GM21367 (cell line): ENCODE measurements around the gene COQ8B.
"Not testable (repeated sequence)": the region's sequence is repeated elsewhere in the genome, so short reads cannot be mapped to it uniquely, and the experiment has no call there.

Experiments used
- ATAC-seq: cut with Tn5 transposase; IDR thresholded peaks from one replicate; pipeline ENCODE4 v1.9.1; 2021; ENCODE audit not compliant: unreplicated experiment

Gene COQ8B

DNA sequence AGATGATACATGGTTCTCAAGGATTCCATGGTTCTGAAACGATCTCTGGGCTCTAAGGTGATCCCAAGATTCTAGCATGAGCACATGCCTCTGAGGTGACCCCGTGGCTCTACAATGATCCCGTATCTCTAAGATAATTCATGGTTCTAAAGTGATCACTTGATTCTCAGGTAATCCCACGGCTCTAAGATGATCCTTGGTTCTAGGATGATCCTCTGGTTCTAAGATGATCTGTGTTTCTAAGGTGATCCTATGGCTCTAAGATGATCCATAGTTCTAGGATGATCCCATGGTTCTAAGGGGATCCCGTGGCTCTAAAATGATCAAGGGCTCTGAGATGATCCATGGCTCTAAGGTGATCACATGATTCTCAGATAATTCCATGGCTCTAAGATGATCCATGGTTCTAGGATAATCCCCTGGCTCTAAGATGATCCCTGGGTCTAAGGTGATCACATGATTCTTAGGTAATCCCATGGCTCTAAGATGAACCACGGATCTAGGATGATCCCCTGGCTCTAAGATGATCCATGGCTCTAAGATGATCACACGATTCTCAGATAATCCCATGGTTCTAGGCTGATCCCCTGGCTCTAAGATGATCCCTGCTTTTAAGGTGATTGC, 47.6 kb downstream of the COQ8B start:
- ATAC-seq: no peak

DNA sequence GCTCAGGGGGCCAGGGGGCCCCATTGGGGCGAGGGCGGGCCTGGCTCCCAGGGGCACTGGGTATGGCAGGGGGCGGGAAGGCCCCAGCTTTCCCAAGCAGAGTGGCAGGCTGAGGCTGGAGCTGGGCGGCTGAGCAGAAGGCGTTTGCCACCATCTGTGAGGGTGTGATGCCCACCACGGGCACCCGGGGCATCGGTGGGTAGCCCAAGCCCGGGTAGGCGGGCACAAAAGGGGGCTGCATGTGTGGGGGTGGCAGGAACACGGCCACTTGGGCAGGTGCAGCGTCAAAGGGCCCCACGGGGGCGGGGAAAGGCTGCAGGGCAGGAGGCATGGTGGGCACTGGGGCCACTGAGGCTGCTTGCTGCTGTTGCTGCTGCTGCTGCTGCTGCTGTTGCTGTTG, 49.1 kb downstream of the COQ8B start:
- no peak for ATAC-seq

DNA sequence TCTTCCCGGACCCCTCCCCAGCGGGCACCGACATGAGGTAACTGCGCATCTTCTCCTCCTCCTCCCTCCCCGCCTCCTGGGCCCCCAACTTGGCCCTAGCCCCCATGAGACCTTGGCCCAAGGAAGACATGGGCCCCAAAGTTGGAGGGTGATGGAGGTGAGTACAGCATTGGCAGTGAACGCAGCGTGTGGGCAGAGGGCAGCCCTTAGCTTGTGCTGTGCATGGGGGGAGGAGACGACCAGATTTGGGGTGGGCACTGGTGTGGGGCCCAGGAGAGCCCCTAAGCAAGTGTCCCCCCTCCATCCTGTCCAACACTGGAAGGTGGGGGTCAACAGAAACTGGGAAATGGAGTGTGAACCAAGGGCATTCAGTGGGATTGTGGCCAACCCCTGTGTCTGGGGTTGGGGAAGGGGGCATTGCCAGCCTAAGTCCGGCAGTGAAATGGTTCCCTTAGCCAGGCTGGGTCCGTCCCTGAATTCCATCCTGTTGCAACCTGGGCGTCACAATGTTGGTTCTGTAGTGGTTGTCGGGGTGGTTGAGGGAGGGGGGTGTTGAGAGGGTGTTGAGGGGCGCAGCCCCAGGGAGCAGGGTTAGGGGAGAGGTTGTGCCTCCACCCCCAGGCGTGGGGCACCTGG, 49.8 kb downstream of the COQ8B start:
- no peak for ATAC-seq

DNA sequence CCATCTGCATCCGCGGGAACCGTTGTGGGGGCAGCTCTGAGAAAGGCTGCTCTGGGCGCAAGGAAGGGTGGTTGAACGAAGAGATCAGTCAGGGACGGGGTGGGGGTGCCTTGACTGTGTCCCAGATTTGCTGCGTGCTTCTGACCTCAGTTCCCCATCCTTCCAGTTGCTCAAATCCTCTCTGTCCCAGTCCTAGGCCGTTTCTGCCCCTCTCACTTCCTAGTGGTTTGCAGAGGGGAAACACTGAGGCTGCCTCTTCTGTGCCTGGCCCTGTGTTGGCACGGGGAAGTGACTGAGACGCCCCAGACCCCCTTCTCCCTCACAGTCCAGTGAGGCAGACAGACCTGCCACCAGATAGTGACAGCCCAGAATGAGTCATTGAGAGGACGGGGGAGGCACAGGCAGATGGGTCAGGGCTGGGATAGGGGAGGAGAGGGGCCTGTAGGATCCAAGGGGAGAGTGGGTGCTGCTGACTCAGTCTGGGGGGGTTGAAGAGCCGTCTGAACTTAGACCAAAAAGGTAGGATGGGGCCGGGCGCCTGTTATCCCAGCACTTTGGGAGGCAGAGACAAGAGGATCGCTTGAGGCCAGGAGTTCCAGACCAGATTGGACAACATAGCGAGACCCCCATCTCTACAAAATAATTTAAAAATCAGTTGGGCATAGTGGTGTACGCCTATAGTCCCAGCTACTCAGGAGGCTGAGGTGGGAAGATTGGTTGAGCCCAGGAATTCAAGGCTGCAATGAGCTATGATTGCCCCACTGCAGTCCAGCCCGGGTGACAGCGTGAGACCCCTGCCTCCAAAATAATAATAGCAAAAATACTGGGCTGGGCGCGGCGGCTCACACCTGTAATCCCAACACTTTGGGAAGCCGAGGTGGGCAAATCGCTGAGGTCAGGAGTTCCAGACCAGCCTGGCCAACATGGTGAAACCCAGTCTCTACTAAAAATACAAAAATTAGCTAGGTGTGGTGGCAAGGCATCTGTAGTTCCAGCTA, 52.7 kb downstream of the COQ8B start:
- no peak for ATAC-seq

DNA sequence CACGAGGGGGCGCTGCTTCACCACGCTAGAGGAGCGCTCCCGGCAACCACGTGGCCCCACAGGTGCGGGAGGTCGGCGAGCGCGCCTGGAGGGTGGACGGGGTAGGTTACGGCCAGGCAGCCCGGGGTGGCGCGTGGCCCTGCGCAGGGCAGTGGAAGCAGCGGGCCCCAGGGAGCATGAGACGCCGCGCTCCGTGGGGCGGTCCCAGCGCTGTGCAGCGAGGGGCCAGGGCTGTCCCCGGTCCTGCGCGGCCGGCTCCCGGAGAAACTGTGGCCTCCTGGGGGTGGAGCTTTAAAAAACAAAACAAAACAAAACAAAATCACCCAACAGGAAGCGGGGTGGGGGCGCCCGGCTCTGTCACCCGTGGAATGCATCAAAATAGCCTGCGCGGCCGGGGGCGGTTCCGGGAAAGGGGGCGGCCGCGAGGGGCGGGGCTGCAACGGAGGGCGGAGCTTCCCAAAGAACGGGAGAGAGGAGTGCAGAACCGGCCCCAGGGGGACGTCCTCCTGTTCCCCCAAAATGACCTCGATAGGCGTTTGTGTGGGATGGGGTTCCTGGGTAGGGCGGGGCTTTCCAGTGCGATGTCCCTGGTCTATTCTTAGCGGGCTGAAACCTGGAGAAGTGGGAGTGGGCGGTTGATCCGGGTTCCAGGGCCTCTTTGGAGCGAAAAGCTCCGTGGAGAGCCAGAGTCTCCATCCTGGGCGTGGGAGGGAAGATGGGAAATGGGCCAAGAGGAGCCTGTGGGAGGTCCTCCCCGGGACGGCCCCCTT, 53.6 kb downstream of the COQ8B start:
- ATAC-seq: peak; percentile 74

DNA sequence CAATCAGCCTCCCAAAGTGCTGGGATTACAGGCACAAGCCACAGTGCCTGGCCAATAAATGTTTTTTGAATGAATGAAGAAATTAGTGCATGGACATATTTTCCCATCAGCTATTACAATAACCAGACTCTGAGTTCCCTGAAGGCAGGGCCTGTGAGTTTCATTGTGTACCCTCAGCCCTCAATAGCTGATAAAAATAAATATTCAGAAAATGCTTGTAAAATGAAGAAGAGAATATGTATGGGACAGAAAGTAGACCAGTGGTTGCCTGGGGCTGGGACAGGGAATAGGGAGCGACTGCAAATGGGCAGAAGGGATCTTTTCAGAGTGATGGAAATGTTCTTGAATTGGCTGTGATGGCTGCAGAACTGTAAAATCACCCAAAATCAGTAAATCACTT, 55.1 kb downstream of the COQ8B start:
- no peak for ATAC-seq

DNA sequence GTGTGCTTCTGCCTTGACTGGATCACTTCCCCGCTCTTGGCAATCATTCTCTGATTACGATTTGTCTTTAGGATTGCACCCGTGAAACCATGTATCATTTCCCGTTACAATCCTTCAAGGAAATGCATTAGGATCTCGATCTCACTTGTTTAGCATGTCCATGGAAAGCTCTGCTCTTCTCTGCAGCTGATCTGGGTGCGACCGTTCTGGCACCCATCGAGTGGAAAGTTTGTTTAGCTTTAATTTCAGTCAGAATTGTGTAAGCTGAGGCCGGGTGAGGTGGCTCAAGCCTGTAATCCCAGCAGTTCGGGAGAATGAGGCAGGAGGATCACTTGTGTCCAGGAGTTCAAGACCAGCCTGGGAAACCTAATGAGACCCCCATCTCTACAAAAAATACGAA, 57.1 kb downstream of the COQ8B start:
- no peak for ATAC-seq

DNA sequence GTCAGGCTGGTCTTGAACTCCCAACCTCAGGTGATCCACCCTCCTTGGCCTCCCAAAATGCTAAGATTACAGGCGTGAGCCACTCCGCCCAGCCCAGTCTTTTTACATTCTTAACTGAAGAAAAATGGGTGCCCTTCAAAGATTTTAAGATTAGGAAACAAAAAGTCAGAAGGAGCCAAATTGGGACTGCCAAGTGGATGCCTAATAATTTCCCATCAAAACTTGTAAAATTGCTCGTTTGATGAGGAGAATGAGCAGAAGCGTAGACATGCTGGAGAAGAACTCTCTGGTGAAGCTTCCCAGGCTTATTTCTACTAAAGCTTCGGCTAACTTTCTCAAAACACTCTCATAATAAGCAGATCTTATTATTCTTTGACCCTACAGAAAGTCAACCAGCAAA, 57.6 kb downstream of the COQ8B start:
- ATAC-seq: no peak

DNA sequence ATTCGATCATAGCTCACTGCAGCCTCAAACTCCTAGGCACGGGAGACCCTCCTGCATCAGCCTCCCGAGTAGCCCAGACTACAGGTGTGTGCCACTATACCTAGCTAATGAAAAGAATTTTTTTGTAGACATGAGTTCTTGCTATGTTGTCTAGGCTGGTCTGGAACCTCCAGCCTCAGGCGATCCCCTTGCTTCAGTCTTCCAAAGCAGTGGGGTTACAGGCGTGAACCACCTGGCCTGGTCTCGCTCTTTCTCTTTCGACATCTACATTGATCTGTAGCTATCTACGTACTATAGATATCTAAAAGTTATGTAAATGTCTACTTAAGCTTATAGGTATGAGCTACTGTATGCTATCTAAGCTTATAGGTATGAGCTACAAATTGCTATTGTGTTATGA, 58.7 kb downstream of the COQ8B start:
- no peak for ATAC-seq

DNA sequence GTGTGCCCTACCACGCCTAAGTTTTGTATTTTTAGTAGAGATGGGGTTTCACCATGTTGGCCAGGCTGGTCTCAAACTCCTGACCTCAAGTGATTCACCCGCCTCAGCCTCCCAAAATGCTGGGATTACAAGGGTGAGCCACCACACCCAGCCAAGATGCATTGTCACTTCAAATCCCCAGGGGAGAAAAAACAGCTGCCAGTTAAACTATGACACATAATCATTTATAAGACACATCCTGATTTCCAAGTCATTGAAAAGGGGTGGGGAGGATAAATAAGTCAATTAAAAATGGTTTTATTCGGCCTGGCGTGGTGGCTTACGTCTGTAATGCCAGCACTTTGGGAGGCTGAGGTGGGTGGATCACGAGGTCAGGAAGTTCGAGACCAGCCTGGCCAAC, 61.0 kb downstream of the COQ8B start:
- ATAC-seq: not testable (repeated sequence)

DNA sequence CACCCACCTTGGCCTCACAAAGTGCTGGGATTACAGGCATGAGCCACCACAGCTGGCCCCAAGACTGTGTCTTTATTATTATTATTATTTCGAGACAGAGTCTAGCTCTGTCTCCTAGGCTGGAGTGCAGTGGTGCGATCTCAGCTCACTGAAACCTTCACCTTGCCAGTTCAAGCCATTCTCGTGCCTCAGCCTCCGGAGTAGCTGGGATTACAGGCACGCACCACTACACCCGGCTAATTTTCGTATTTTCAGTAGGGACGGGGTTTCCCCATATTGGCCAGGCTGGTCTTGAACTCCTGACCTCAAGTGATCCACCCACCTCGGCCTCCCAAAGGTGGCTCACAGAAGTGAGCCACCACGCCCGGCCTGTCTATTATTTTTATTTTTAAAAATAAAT, 64.4 kb downstream of the COQ8B start:
- not testable (repeated sequence) for ATAC-seq

DNA sequence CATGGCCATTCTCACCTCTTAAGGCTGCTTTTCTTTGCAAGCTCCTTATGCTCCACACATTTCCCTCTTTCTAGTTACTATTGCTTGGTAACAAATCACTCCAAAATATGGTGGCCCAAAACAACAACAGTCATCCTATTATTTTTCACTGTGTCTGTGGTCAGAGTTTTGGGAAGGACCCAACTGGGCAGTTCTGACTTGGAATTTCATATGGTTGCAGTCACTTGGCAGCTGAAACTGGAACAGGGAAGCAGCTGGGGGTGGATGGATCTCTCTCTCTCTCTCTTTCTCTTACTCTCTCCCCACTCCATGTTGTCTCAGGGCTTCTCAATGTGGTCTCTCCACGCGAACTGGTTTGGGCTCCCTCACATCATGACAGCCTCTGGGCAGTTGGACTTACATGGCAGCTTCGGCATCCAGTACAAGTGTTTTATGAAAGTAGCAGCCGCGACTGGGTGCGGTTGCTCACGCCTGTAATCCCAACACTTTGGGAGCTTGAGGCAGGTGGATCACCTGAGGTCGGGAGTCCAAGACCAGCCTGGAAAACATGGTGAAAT, 65.9 kb downstream of the COQ8B start:
- ATAC-seq: no peak

DNA sequence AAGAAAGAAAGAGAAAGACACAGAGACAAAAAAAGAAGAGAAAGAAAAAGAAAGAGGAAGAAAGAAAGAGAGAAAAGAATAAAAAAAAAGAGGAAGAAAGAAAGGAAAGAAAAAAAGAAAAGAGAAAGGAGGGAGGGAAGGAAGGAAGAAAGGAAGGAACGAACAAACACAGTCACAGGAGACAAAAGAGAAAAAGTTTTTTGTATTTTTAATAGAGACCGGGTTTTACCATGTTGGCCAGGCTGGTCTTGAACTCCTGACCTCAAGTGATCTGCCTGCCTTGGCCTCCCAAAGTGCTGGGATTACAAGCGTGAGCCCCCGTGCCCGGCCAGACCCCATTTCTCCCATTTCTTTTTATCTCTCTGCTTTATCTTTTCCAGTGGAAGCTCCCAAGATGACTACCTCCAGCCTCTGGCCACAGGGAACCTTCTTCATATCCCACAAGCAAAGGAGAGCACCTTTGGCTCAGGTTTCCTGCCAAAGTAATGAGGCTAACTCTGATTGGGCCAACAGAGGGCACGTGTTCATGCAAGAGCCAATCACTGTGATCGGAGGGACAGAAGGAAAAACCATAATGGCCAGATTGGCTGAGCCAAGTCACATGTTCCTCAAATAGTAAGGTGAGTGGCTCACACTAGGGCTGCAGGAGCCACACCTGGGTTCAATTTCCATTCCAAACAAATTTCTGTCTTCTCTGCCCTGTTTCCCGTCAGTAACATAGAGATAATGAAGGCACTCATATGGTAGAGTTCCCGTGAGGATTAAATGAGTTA, 66.6 kb downstream of the COQ8B start:
- not testable (repeated sequence) for ATAC-seq

DNA sequence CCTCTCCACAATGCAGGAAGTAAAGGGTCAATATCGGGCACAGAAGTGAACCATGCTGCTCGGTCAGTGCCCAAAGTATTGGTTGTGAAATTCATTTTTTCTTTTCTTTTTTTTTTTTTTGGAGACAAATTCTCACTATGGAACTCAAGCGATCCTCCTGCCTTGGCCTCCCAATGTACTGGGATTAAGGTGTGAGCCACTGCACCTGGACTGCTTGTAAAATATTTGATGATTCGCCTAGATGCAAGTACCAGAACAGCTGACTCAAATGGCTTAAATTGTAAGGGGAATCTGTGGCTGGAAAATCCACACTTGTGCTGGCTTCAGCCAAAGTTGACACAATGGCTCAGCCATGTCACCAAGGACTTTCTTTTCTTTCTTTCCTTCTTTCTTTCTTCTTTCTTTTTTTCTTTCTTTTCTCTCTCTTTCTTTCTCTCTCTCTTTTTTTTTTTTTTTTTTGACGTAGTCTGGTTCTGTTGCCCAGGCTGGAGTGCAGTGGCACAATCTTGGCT, 69.9 kb downstream of the COQ8B start:
- ATAC-seq: no peak

DNA sequence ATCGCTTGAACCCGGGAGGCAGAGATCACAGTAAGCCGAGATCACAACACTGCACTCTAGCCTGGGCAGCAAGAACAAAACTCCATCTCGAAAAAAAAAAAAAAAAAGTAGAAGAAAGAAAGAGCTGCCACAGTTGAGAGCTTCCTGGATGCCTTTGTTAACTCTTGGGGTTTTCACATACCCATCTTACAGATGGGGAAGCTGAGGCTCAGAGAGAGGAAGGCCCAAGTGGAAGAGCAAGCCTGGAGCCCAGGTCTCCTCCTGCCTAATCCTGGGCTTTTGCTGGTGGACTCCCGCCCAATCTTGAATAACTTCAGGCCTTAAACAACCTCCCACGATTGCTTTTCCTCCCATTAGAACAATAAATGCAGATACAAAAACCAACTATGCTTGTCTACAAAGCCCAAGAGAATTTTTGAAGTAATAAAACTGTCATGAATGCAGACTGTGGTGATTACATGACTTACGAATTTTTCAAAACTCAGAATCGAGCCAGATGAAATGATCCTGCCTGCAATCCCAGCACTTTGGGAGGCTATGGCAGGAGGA, 73.9 kb downstream of the COQ8B start:
- ATAC-seq: no peak

DNA sequence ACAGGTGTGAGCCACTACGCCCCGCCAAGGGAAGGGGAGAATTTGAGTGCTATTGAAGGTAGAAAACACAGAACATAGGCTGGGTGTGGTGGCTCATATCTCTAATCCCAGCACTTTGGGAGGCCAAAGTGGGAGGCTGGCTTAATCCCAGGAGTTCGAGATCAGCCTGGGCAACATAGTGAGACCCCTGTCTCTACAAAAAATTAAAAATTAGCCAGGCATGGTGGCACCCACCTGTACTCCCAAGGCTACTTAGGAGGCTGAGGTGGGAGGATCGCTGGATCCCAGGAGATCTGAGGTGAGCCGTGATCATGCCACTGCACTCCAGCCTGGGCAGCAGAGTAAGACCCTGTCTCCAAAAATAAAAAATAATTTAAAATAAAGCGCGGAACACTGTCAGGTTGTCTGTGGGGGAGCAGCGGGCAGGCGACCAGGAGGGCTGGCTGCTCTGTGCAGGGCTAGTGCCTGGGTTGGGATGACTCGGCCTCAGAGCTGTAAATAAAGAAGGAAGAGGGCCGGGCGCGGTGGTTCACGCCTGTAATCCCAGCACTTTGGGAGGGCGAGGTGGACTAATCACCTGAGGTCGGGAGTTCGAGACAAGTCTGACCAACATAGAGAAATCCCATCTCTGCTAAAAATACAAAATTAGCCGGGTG, 74.5 kb downstream of the COQ8B start:
- ATAC-seq: no peak
